Hematopoietic multipotent progenitor cell treated with erythropoietin and hydrocortisone succinate and interleukin-3 and kit ligand, for 15 days (in vitro differentiated cells): ENCODE data around the gene MYL6.
"Not testable (repeated sequence)": the region's sequence is repeated elsewhere in the genome, so short reads cannot be mapped to it uniquely, and the experiment has no call there.

ENCODE experiments used
- DNase-seq: peaks from one replicate; pipeline ENCODE4 v3.0.0-alpha.2; 2015; ENCODE audit warnings: low spot score

Gene MYL6

GRCh38 chr12:56156464-56157200, 1.5 kb upstream of the MYL6 start:
- DNase-seq, result not testable (repeated sequence)

- peak; percentile 33 for DNase-seq
These were observed 744 bp upstream of the MYL6 start for GRCh38 chr12:56157201-56158028.

- peak; percentile 59 for DNase-seq
These were observed 835 bp downstream of the MYL6 start for GRCh38 chr12:56158926-56159461.

- no peak for DNase-seq
These were observed 1.5 kb downstream of the MYL6 start for GRCh38 chr12:56159482-56160192.

GRCh38 chr12:56160193-56160763, 2.1 kb downstream of the MYL6 start:
- DNase-seq, result no peak

GRCh38 chr12:56160894-56161689, 2.9 kb downstream of the MYL6 start:
- DNase-seq, result no peak

- DNase-seq, result no peak
These were observed 3.7 kb downstream of the MYL6 start for GRCh38 chr12:56161690-56162351.

- no peak for DNase-seq
These were observed 4.5 kb downstream of the MYL6 start for GRCh38 chr12:56162468-56163290.

- no peak for DNase-seq
These were observed 5.6 kb downstream of the MYL6 start for GRCh38 chr12:56163533-56164344.

GRCh38 chr12:56164345-56164729, 6.2 kb downstream of the MYL6 start:
- DNase-seq, result no peak

GRCh38 chr12:56165369-56165768, 7.2 kb downstream of the MYL6 start:
- DNase-seq, result no peak

- DNase-seq, result no peak
These were observed 11.1 kb downstream of the MYL6 start for GRCh38 chr12:56169229-56169759.

- DNase-seq, result no peak
These were observed 14.7 kb downstream of the MYL6 start for GRCh38 chr12:56172839-56173238.

- no peak for DNase-seq
These were observed 20.2 kb downstream of the MYL6 start for GRCh38 chr12:56178347-56178746.

GRCh38 chr12:56186957-56187356, 28.8 kb downstream of the MYL6 start:
- DNase-seq, result no peak

GRCh38 chr12:56188131-56188777, 30.1 kb downstream of the MYL6 start:
- no peak for DNase-seq

GRCh38 chr12:56188778-56189098, 30.6 kb downstream of the MYL6 start:
- no peak for DNase-seq
